Thyroid gland (tissue), 4 donors: Measurements from ENCODE around the gene PTPRE.

Source experiments
- POLR2A ChIP-seq, 2 donors: fragments of 450-650 bp; IDR thresholded peaks; one replicate each; pipeline ENCODE4 v1.6.1; 2017; ENCODE audit warnings: antibody characterized with exemption in 2 of 2, mild to moderate bottlenecking in 2 of 2, moderate library complexity in 1 of 2
- TF ChIP-seq, protein P1 (sequence below), 6 experiments: fragments of 200-600 bp in 3 of 6; fragments of 450-650 bp in 3 of 6; sonication (generic) in 3 of 6; IDR thresholded peaks; one replicate each; pipeline ENCODE4 v1.5.1; 2016 to 2019; ENCODE audit warnings: antibody characterized with exemption in 6 of 6, mild to moderate bottlenecking in 2 of 6, inconsistent platforms in 1 of 6, moderate library complexity in 1 of 6

DNA sequence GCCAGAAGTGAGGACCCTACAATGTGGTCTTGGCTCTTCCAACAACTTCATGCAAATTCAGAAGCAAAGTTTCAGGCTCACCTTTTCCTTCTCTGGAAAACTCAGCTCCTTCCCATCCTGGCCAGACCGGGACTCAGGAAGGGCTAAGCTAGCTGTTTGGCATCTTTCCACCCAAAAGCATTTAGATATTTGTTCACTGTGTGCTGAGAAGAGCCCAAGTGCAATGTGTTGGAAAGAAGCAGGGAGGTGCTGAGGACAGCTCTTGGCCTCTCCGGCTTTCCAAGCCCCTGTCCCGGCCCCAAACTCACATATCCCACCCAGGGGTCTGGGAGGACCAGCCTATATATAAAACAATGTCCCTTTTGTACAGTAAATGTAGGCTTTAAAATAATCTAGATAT is 174.8 kb downstream of the PTPRE start:
- no peak for TF ChIP-seq POLR2A (IDR thresholded peaks at IDR 0.05)
- TF ChIP-seq, protein P1, sequence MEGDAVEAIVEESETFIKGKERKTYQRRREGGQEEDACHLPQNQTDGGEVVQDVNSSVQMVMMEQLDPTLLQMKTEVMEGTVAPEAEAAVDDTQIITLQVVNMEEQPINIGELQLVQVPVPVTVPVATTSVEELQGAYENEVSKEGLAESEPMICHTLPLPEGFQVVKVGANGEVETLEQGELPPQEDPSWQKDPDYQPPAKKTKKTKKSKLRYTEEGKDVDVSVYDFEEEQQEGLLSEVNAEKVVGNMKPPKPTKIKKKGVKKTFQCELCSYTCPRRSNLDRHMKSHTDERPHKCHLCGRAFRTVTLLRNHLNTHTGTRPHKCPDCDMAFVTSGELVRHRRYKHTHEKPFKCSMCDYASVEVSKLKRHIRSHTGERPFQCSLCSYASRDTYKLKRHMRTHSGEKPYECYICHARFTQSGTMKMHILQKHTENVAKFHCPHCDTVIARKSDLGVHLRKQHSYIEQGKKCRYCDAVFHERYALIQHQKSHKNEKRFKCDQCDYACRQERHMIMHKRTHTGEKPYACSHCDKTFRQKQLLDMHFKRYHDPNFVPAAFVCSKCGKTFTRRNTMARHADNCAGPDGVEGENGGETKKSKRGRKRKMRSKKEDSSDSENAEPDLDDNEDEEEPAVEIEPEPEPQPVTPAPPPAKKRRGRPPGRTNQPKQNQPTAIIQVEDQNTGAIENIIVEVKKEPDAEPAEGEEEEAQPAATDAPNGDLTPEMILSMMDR (IDR thresholded peaks at IDR 0.05) = no peak
